GM19438 (cell line): ENCODE measurements around the gene SIPA1L2.
A peak's percentile ranks its signal among the peaks of the same experiment; 100 is the strongest.

Experiments
- ATAC-seq: cut with Tn5 transposase; IDR thresholded peaks from one replicate; pipeline ENCODE4 v1.9.1; 2021; ENCODE audit warnings: low read depth; ENCODE audit not compliant: unreplicated experiment

Gene SIPA1L2

GRCh38 chr1:232594768-232595698 lies 34.9 kb downstream of the SIPA1L2 start:
- no peak for ATAC-seq

DNA sequence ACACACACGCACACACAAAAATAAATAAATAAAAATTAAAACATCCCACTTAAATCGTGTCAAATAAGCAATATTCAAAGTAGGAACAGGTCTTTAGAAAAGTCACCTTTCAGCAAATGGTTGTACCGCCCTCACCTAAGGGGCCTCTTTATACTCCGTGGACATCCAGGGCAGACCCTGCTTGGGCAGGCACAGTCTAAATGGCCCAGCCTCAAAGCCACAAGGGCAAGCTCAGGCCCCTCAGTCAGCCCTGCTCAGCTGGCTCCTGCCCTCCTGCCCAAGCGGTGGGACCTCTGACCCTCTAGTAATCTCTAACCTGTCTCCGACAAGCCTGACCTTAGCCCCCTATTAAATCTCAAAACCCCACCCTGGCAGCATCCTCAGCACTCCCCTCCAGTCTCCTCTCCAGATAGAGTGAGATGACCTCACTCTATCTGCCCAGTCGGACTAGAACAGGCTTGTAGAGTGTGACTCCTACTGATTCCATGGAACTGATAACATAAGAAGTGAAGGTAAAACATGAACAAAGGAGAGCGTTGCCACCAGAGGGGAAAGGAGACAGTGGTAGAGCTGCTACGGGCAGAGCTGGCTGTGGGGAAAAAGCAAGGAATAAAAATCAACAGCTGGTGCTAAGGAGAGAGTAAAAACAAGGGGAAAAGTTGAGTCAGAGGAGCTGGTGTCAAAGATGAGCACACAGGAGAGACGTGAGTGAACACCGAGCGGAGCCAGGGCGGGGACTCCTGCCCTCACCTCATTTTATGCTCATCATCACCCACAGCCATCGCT lies 36.0 kb downstream of the SIPA1L2 start:
- no peak for ATAC-seq

DNA sequence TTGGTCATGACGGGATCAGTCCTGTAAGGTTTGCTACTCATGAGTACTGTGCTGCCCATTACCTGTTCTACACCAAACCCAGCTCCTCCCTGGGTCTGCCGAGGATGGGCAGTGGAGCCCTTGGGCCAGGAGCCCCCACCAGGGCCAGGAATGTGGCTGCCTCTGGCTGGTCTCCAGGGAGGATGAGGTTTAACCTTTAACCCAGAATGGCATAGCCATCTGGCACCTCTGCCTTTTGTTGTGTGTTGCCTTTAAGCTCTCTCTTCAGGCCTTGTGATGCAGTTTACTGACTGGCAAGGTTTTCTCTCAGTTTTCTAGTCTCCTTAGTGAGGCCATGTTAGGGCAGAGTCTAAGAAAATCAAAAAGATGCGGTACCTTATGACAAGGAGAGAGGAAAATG lies 38.6 kb downstream of the SIPA1L2 start:
- ATAC-seq: no peak

- peak; percentile 79 for ATAC-seq
Measured at GRCh38 chr1:232590744-232591082, 39.2 kb downstream of the SIPA1L2 start.

DNA sequence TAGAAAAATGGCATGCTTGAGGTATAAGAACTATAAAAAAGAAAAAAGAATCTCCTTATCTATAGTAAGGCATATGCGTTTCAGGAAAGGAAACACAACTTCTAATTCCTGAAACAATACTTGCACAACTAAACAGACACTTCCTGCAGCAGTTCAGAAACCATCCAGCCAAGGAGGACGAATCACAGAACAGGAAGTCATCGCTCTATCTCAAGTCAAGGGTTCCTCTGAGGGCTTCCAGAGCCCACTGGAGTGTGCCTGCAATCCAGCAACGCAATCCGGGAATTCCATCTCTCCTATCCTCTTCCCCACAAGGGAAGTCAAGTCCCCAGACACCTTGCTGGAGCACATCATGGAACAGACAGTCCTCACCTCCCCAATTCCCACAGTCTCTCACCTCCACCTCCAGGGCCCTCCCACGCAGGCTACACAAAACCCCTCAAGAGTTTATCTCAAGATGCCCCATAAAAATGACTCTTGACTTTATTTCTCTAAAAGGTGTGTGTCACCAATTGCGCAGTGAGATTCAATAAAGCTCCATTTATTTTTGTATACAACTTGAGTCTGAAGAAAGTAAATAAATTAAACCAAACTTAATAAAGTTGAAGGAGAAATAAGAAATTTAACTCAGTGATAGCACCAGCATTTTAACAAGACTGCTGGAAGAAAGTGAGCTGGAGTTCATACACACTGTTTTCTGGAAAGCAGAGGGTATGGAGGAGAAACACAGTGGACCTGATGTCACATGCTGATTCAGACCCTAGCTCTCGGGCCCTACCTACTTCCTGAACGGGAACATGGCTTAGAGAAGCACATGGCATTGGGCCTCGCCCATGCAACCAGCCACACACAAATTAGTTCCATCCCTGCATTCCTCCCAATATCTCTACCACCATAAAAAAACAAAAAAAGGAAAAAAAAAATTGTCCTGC lies 39.9 kb downstream of the SIPA1L2 start:
- ATAC-seq: peak; percentile 30

- no peak for ATAC-seq
Measured at GRCh38 chr1:232589111-232589811, 40.7 kb downstream of the SIPA1L2 start.

GRCh38 chr1:232587141-232588008 lies 42.6 kb downstream of the SIPA1L2 start:
- no peak for ATAC-seq

DNA sequence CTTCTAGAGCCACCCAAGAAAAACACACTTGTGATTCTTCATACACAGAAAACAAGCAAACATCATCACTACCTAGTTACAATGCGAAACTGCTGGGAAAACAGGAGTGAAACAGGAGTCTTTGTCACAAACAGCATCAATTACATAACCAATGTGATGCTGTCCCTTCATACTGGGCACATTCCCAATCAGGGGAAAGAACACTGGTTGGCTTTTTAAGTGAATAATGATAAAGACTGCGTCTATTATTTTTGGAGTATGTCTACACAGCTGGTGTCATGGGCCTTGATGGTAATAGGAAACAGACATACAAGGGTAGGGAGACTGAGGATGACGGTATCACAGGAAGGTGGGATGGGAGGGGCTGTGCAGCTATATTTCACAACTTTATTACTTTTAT lies 43.3 kb downstream of the SIPA1L2 start:
- no peak for ATAC-seq

DNA sequence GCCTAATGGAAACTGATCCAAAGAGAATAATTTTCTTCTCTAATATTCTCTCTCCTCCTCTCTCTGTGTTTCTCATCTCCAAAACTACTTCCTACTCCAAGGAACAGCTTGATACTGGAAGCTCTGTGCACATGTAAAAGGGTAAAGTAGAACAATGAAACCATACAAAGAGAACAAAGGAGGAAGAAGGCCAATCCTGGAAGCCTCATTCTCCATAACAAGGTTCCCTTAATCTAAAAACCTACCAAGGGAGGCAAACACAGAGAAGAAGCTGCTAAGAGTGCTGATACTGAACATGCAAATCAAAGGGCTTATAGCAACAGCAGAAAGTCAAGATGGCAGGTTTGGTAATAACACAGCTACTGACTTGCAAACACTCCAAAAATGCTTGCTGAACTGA lies 44.4 kb downstream of the SIPA1L2 start:
- ATAC-seq: no peak

- no peak for ATAC-seq
Measured at GRCh38 chr1:232581932-232582331, 48.0 kb downstream of the SIPA1L2 start.
